HepG2 (cell line): Measurements from ENCODE around the gene U2SURP. TPM values are rescaled to one million over a fixed set of nuclear protein-coding genes. Genes with fewer than 3 reads are reported as not detected.

Experiments used
- AFF4 ChIP-seq: sonication (generic); formaldehyde crosslinking; IDR thresholded peaks from 2 replicates; pipeline ENCODE4 v1.4.0; 2020; ENCODE audit warnings: missing genetic modification reagents
- HOXA9 ChIP-seq: sonication (generic); formaldehyde crosslinking; IDR thresholded peaks from 2 replicates; pipeline ENCODE4 v1.8.1; 2022; ENCODE audit warnings: missing genetic modification reagents, mild to moderate bottlenecking, moderate library complexity, borderline replicate concordance
- KIAA2018 ChIP-seq: sonication (generic); formaldehyde crosslinking; IDR thresholded peaks from 2 replicates; pipeline ENCODE4 v1.5.0; 2020; ENCODE audit warnings: mild to moderate bottlenecking, missing genetic modification reagents, borderline replicate concordance
- MEIS2 ChIP-seq: sonication (generic); formaldehyde crosslinking; IDR thresholded peaks from 2 replicates; pipeline ENCODE4 v1.9.0; 2021; ENCODE audit warnings: mild to moderate bottlenecking, missing genetic modification reagents
- MXD4 ChIP-seq: IDR thresholded peaks from 2 replicates; pipeline ENCODE4 v1.6.1; 2016; ENCODE audit warnings: mild to moderate bottlenecking, missing biosample characterization, missing genetic modification reagents
- MYPOP ChIP-seq: sonication (generic); formaldehyde crosslinking; IDR thresholded peaks from 2 replicates; pipeline ENCODE4 v1.8.1; 2023; ENCODE audit warnings: mild to moderate bottlenecking, moderate library complexity, missing genetic modification reagents
- RXRA ChIP-seq: sonication (generic); formaldehyde crosslinking; IDR thresholded peaks from 2 replicates; pipeline ENCODE4 v1.5.1; 2020; ENCODE audit warnings: missing genetic modification reagents
- SMAD3 ChIP-seq: sonication (generic); formaldehyde crosslinking; IDR thresholded peaks from 2 replicates; pipeline ENCODE4 v1.4.0; 2020; ENCODE audit warnings: missing genetic modification reagents
- SMC3 ChIP-seq: IDR thresholded peaks from 2 replicates; pipeline ENCODE4 v1.6.1; 2011; ENCODE audit warnings: low read length, improper control_type of control experiment
- ZNF558 ChIP-seq: sonication (generic); formaldehyde crosslinking; IDR thresholded peaks from 2 replicates; pipeline ENCODE4 v1.9.0; 2022; ENCODE audit warnings: mild to moderate bottlenecking, missing genetic modification reagents, borderline replicate concordance
- ZNF773 ChIP-seq: sonication (generic); formaldehyde crosslinking; IDR thresholded peaks from 2 replicates; pipeline ENCODE4 v1.4.0; 2020; ENCODE audit warnings: missing genetic modification reagents, borderline replicate concordance
- ZNF788 ChIP-seq: sonication (generic); formaldehyde crosslinking; IDR thresholded peaks from 2 replicates; pipeline ENCODE4 v1.5.0; 2020; ENCODE audit warnings: mild to moderate bottlenecking, missing genetic modification reagents, borderline replicate concordance
- ZNF878 ChIP-seq: sonication (generic); formaldehyde crosslinking; IDR thresholded peaks from 2 replicates; pipeline ENCODE4 v1.8.1; 2023; ENCODE audit warnings: mild to moderate bottlenecking, missing genetic modification reagents, moderate library complexity
- ZNF891 ChIP-seq: sonication (generic); formaldehyde crosslinking; IDR thresholded peaks from 2 replicates; pipeline ENCODE4 v1.5.0; 2020; ENCODE audit warnings: mild to moderate bottlenecking, missing genetic modification reagents
- polyA plus RNA-seq, 8 experiments: library from polyadenylated mRNA; depleted of rRNA in 3 of 8; stranded (reverse) in 7 of 8; unstranded in 1 of 8; fragments of >200 nt; fragmentation: Illumina TruSeq in 4 of 8; extraction: Trizol in 4 of 8; gene quantifications; 2 replicates each; pipeline versions ENCODE4 v1.2.1 to v1.2.3, GENCODE V29; 2011 to 2016; ENCODE audit warnings: low read depth in 4 of 8, missing spikeins in 1 of 8, mixed read lengths in 1 of 8; ENCODE audit not compliant: insufficient read depth in 1 of 8
- total RNA-seq, 5 experiments: library from RNA; depleted of rRNA; stranded (reverse); fragments of >200 nt; fragmentation: Illumina TruSeq; extraction: Trizol; gene quantifications; 2 replicates each; pipeline ENCODE4 v1.2.3, GENCODE V29; 2016; ENCODE audit warnings: low read depth in 1 of 5

The U2SURP gene
- total and polyA plus RNA-seq, 2 of the 13 experiments (the other 11 are each of a cell fraction or from before 2014, with no cell fraction given) = 55.9 to 173 TPM

- no peak for TF ChIP-seq KIAA2018 (CRISPR knock-in tag)
- TF ChIP-seq ZNF788 (CRISPR knock-in tag) = no peak
- TF ChIP-seq AFF4 = no peak
- TF ChIP-seq MYPOP (CRISPR knock-in tag) = 0 out of 2 replicates have a peak, but pooled peaks have one; percentile 22
- no peak for TF ChIP-seq ZNF773 (CRISPR knock-in tag)
- TF ChIP-seq MXD4 = no peak
- TF ChIP-seq ZNF558 = no peak
- no peak for TF ChIP-seq MEIS2
- TF ChIP-seq HOXA9 (CRISPR knock-in tag) = no peak
- TF ChIP-seq RXRA (CRISPR knock-in tag) = no peak
- TF ChIP-seq SMAD3 (CRISPR knock-in tag) = no peak
- TF ChIP-seq ZNF878 (CRISPR knock-in tag) = no peak
- no peak for TF ChIP-seq SMC3
- TF ChIP-seq ZNF891 (CRISPR knock-in tag) = 0 out of 2 replicates have a peak, but pooled peaks have one; percentile 43
These were observed 48.8 kb upstream of the U2SURP start (continued) for GRCh38 chr3:142952272-142953193.
